ENCODE results near the gene TMEM187. TPM values are rescaled to one million over a fixed set of nuclear protein-coding genes. Genes with fewer than 3 reads are reported as not detected.

TMEM187 gene
- total and polyA plus RNA-seq, 4 donors: 1.8 to 11.4 (median 5.9) TPM

GRCh38 chrX:154015581-154016264 is 43.2 kb downstream of the TMEM187 start:
- Histone ChIP-seq H3K36me3 (ENCODE audit: control insufficient read depth in 4 of 4, insufficient read depth in 4 of 4, low read length in 4 of 4) (peaks cover 0 to 28% (median 2%) of the 10 kb centered on the region in 4 donors), H3K9ac (ENCODE audit: insufficient read depth in 1 of 2, low read length in 2 of 2) (no peak overlapping the region), H3K4me3 (no peak overlapping the region), H3K27ac (ENCODE audit: low read depth in 1 of 2, low read length in 1 of 2) (no peak overlapping the region), H3K27me3 (ENCODE audit: control insufficient read depth in 3 of 3, insufficient read depth in 3 of 3, low read length in 2 of 3) (no peaks in the 10 kb centered on the region), H3K4me1 (ENCODE audit: control insufficient read depth in 5 of 5, insufficient read depth in 5 of 5, low read length in 5 of 5) (peaks cover 2 to 14% (median 4%) of the 10 kb centered on the region in 5 donors), H3K9me3 (ENCODE audit: control insufficient read depth in 4 of 4, insufficient read depth in 3 of 4, low read length in 3 of 4) (peaks cover 0 to 3% (median 0%) of the 10 kb centered on the region in 4 donors)
- DNase-seq (no peak), ATAC-seq (ENCODE audit: insufficient read depth, low FRiP score) (no peak)
- TF ChIP-seq CTCF (IDR thresholded peaks at IDR 0.05; ENCODE audit: control extremely low read depth, extremely low read depth): no peak
- WGBS, 2 donors: 81 to 87% methylated on average over 8 to 16 of the region's 16 CpGs

GRCh38 chrX:154016366-154017076 is 44.0 kb downstream of the TMEM187 start:
- DNase-seq (no peak), ATAC-seq (ENCODE audit: insufficient read depth, low FRiP score) (no peak)
- no peak overlapping the region for H3K4me3 ChIP-seq
- H3K27me3 ChIP-seq (ENCODE audit: control insufficient read depth in 3 of 3, insufficient read depth in 3 of 3, low read length in 2 of 3): no peaks in the 10 kb centered on the region
- no peak for TF ChIP-seq CTCF (IDR thresholded peaks at IDR 0.05; ENCODE audit: control extremely low read depth, extremely low read depth)
- peaks cover 0 to 6% (median 0%) of the 10 kb centered on the region in 4 donors for H3K9me3 ChIP-seq (ENCODE audit: control insufficient read depth in 4 of 4, insufficient read depth in 3 of 4, low read length in 3 of 4)
- H3K4me1 ChIP-seq (ENCODE audit: control insufficient read depth in 5 of 5, insufficient read depth in 5 of 5, low read length in 5 of 5): peaks cover 3 to 20% (median 8%) of the 10 kb centered on the region in 5 donors
- peaks cover 0 to 28% (median 2%) of the 10 kb centered on the region in 4 donors for H3K36me3 ChIP-seq (ENCODE audit: control insufficient read depth in 4 of 4, insufficient read depth in 4 of 4, low read length in 4 of 4)
- 90 to 97% methylated on average over 18 to 24 of the region's 24 CpGs for WGBS, 2 donors
- H3K27ac ChIP-seq (ENCODE audit: low read depth in 1 of 2, low read length in 1 of 2): no peak overlapping the region
- no peak overlapping the region for H3K9ac ChIP-seq (ENCODE audit: insufficient read depth in 1 of 2, low read length in 2 of 2)

GRCh38 chrX:154017766-154018517 is 45.4 kb downstream of the TMEM187 start:
- H3K4me1 ChIP-seq (ENCODE audit: control insufficient read depth in 5 of 5, insufficient read depth in 5 of 5, low read length in 5 of 5): peaks cover 3 to 24% (median 8%) of the 10 kb centered on the region in 5 donors
- no peaks in the 10 kb centered on the region for H3K27me3 ChIP-seq (ENCODE audit: control insufficient read depth in 3 of 3, insufficient read depth in 3 of 3, low read length in 2 of 3)
- DNase-seq (no peak), ATAC-seq (ENCODE audit: insufficient read depth, low FRiP score) (no peak)
- no peak overlapping the region for H3K27ac ChIP-seq (ENCODE audit: low read depth in 1 of 2, low read length in 1 of 2)
- peaks cover 0 to 26% (median 2%) of the 10 kb centered on the region in 4 donors for H3K36me3 ChIP-seq (ENCODE audit: control insufficient read depth in 4 of 4, insufficient read depth in 4 of 4, low read length in 4 of 4)
- TF ChIP-seq CTCF (IDR thresholded peaks at IDR 0.05; ENCODE audit: control extremely low read depth, extremely low read depth): no peak
- H3K9me3 ChIP-seq (ENCODE audit: control insufficient read depth in 4 of 4, insufficient read depth in 3 of 4, low read length in 3 of 4): peaks cover 0 to 6% (median 0%) of the 10 kb centered on the region in 4 donors
- no peak overlapping the region for H3K9ac ChIP-seq (ENCODE audit: insufficient read depth in 1 of 2, low read length in 2 of 2)
- 87 to 88% methylated on average over 20 to 26 of the region's 26 CpGs for WGBS, 2 donors
- H3K4me3 ChIP-seq: no peak overlapping the region

All from lung (tissue), 12 donors.